HG03045 (cell line): Measurements from ENCODE around the gene ADIG.
"Not testable (repeated sequence)": the region's sequence is repeated elsewhere in the genome, so short reads cannot be mapped to it uniquely, and the experiment has no call there.

Experiments
- ATAC-seq: cut with Tn5 transposase; IDR thresholded peaks from one replicate; pipeline ENCODE4 v1.9.1; 2021; ENCODE audit warnings: mild to moderate bottlenecking, moderate library complexity; ENCODE audit not compliant: unreplicated experiment

The ADIG gene

DNA sequence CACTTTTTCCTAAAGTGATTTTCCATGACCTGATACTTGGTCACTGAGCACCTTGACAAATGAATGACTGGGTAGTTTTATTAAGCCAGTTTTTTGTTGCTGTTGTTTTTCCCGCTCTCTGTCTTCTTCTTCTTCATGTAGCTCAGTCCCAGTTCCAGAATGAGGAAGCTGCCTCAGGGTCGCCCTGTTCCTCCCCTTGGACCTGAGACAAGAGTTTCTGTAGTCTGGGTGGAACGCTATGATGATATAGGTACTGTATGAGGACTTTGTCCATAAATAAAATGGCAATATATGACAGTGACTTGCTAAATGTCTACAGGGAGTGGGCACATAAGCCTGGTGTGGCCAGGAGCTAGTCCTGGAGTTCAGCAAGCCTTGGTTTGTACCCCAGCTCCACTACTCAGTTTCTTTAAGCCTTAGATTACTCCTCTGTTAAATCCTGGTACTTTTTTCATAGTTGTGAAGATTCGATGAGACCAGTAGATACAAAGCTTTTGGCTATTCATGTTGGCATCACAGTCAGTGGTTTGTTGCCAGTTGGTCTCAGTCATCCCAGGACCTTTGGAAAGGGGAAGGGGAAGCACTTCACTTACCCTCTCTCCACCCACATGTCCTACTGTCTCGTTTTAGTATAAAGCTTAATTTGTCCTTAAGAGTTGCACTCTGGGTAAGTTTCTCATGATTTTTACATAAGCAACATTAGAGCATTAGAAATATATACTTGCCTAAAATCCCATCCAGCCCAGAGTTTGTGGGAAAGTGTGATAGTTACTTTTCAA lies 11.1 kb upstream of the ADIG start:
- no peak for ATAC-seq

DNA sequence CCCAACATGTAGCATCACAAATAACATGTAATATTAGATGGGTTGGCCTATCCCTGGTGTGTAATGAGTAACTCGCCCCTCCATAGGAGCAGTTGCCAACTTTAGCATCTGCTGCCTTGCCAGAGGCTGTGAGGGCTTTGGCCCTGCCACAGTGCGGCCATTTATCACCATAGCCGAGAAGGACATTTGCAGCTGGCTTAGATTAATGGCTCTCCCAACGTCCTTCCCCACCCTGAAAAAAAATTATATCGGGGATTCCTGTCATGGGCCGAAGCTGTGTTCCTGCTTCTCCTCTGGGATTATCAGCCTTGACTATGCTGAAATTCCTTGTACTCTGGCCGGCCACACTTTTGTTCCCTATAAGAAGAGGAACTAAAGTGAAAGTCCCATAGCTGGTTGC lies 7.6 kb upstream of the ADIG start:
- ATAC-seq, result no peak

DNA sequence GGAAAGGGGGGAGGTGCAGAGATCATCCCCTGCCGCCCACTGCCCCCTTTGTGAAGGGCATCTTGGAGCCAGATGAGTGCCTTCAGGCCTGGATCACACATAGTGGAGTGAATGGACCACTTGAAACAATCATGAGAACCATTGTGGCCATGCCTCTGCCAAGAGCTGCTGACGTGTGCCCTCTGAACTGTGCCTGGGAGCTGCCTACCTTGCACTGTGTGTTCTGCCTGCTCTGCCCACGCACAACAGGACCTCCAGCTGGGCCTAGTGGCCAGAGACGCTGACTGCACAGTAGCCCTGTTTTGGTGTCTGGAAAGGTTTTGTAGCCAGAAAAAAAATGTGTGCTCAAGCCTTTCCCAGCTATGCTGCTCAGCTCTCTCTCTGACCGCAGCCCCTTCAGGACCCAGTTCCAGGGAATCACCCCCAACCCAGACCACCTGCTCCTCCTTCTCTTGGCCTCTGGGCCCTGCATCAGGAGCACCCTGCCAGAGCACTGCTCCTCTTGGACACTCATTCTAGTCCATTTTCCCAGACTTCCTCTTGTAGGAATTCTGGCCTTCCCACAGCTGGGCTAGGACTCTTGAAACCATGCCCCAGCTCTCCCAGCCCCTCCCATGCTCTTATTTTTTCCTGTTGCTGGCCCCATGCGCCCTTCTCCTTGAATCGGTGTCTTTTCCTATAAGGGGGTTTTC lies 1.6 kb upstream of the ADIG start:
- no peak for ATAC-seq

DNA sequence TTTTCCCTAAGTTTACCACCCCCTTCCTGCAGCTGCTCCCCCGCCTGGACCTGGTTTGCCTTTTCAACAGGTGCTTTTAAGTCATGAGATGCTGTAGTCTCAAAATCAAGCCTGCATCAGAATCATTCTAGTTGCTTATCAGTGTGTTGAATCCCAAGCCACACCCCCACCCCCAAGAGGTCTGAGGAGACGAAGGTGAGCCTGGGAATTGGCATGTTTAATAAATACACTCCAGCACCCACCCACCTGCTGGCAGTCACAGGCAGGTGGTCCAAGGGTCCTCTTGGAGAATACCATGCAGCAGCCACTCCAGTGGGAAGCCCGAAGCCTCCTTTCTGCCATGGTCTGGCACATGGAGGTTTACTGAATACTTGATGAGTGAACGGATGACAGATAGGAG lies 1.1 kb upstream of the ADIG start:
- no peak for ATAC-seq

DNA sequence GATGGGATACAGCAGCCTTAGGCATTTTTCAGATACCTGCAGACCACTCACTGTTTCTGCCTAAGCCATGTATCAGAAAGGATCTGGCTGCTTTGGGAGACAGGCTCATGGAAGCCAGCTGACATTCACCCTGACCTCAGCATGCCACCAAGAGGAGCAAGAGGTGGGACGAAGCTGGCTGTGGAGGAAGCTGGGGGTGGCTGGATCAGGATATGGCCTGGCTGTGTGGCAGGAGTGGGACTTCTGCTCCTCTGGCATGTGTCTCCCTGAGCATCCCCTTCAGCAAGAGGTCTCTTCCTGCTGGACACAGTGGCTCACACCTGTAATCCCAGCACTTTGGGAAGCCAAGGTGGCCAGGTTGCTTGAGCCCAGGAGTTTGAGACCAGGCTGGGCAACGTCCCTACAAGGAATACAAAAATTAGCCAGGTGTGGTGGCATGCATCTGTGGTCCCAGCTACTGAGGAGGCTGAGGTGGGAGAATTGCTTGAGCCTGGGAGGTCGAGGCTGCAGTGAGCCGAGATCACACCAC lies 897 bp downstream of the ADIG start:
- no peak for ATAC-seq

DNA sequence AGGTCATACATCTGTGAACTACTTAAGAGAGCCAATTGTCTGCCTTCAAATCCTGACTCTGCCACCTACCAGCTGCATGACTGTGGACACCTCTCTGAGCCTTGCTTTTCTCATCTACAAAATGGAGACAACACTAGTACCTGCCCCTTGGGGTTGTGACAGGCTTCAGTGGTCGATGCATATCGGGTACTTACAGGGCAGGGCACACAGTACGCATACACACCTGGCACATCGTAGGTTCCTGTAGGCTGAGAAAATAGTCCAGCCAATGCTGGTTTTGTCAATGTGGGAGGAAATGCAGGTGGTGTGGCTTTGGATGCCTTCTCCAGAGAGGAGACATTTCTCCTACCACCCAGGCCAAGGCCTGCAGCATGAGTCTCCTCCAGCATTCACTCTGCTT lies 2.3 kb downstream of the ADIG start:
- ATAC-seq, result no peak

DNA sequence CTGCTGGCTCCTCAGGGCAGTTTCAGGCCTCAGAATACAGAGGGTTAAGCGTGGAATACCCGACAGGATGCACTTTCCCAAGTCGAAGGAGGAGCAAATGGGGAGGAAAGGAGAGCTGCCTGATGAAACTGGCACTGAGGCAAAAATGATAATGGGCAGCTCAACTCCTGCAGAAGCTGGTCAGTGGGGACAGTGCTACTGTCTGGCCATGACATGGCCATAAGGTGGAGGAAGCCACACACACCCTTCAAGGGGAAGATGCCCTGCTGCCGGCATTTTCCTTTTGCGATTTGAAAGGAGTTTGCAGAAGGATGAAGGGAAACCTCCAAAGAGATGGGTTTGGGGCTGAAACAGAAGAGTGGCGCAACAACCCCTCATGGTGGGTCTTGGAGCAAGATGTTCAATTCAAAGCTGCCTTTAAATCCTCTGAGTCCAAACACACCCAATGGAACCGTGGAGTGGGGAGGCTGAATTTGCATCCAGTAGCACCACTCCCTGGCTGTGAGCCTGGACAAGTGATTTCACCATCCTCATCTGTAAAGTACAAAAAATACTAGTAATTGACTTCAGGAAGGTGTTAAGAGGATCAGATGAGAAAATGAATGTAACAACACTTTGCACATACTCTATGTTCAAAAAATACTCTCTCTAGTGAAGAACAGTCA lies 3.2 kb downstream of the ADIG start:
- ATAC-seq, result no peak

DNA sequence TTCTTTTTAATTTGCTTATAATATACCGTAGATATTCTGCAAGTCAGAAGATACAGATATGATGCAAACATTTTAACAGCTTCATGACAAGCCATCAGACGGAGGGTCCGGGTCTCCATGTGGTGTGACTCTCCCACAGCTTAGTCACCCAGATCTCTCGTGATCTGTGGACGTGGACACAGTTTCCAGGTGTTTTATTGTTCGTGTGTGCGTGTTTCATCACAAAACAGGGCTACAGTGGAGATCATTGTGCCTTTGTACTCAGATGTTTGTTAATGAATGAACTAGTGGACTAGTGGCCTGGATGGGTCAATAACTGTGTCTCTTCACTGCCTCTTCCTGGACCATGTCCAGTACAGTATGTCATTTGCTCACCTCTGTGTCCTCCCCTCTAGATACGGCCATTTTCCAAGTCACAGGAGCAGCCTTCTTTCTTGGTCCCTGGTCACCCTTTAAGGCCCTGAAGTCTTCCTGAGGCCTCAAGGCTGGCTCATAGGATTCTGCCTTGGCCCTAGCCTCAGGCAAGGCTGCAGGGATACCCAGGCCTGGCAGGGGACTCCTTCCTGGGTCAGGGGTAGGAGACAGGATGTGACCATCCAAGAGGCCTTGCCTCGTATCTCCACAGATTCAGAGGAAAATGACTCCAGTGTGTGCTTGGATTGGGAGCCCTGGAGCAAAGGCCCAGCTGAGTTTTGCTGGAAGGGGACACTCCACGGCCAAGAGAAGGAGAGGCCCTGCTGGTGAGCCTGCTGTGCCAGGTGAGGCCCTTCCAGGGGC lies 4.6 kb downstream of the ADIG start:
- ATAC-seq, result no peak

DNA sequence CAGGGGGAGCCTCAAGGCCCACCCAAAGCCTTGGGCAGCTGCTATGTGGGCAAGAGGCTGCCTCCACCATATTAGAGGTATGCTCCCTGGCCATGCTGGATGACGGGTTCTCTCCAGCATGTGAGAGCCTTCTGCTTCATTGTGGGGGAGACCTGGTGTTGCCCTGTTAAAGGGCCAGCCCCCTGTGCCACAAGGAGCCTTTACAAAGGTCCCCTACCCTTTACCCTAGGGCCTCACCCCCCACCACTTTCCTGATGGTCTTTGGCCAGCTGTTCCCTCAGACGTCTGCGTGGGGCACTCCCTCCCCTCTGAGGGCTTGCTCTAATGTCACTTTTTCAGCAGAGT lies 5.2 kb downstream of the ADIG start:
- ATAC-seq, result no peak

DNA sequence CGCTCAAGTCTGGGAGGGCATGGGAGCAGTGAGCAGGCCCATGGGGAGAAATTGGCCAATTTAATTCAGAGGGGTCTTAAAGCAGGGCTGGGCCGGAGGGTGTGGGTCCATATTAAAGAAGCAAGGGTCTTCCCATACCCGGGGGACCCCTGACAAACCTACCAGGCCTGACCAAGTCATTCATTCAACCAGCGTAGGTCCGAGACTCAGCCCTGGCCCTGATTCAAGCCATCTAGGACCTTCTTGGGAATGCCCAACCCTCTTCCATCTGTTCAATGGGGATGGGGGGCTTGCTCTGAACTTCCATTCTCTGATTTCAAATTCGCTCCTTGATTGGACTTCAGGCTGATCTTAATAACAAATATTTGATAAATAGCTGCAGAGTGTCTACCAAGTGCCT lies 7.3 kb downstream of the ADIG start:
- ATAC-seq, result no peak

DNA sequence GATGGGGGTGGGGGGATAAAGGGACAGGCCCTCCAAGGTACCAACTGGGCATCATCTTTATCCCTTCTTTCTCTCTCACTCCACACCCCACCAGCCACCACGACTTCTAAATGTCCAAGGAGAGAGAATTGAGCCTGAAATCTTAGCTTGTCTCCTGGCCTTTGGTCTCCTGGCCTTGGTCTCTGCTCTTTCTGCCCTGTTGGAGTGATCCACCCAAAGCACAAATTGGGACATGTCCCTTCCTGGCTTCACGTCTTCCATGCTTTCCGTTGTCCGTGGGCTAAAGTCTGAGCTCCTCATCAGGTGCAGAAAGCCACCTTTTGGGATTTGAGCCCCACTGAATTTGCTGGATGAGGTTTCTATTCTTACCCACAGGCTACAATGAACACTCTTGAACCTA lies 8.4 kb downstream of the ADIG start:
- ATAC-seq, result no peak

DNA sequence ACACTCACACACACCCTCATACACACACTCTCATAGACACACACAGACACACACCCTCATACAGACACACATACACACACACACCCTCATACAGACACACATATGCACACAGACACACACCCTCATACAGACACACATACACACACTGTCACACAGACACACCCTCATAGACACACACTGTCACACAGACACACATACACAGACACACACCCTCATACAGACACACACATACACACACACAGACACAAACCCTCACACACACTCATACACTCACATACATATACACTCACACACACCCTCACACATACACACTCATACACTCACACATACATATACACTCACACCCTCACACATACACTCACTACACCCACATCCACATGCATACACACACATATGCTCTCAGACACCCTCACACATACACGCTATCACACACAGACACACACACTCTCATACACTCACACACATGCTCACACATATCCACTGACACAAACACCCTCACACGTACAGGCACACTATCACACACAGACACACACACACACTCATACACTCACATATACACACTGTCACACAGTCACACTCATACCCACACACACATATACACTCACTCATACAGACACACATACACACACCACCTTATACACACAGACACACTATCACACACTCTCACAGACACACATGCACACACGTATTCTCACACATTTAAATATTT lies 9.1 kb downstream of the ADIG start:
- no peak for ATAC-seq

DNA sequence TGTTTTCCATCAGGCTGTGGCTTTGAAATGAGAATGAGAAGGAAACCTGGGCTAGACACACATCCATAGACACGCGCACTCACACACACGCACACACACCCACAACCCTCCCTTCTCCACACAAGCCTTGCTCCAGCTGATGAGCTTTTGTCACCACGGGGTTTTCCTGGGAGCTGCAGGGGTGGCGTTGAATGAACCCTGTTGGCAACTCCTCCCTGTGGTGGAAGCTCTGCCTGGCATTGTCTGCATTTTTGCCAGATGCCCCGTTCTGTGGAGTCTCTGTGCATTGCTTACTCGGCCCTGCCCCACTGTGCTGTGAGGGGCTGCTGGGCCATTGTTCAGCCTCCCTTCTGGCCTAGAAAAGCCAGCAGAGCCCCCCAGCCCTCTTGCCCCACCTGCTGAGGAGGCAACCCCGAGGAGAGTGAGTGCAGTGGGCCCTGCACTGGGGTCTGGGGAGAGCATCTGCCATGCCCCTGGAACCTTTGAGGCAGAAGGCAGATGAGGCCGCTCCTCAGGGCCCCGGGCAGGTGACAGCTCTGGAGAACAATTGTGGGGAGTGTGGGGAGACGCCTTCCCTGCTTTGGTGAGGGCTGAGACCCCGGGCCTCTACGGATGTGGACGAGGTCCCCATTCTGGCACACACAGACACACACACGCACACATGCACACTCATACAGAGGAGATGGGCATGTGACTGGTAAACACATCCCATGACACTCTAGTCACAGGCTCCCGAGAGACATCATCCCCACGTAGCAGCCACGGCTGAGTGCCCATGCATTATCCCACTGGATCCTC lies 9.9 kb downstream of the ADIG start:
- ATAC-seq, result no peak

DNA sequence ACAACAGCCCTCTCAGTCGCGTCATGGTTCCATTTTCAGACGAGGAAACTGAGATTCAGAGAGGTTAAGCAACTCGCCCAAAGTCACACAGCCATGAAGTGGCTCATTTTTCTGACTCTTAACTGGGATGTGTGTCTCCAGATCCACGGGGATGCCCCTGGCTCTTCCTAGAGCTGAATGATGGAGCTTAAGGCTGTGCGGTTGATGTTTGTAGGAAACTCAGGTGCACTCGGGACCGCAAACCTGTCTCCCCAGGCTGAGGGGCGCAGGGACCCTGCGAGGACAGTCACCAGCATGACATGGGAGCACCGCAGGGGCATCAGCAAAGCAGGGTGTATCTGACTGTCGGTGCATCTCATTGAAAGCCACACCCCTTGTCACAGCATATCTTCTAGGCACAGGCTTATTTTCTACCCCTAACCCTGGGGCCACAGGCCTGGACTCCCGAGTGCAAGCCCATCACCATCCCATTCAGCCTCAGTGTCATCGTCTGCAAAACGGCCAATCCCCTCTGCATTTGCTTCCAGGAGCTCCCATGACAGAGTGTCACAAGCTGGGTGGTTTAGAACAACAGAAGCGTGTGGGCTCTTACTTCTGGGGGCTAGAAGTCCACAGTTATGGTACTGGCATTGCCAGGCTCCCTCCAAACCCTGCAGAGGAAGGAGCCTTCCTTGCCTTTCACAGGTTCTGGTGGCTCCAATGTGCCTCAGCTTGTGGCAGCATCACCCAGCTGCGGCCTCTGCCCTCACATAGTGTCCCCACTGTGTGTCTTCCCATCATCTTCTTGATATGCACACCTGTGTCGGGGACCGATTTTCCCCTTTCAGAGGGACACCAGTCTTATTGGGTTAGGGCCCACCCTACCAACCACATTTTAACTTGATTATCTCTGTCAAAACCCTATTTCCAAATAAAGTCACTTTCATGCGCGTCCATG lies 10.7 kb downstream of the ADIG start:
- ATAC-seq, result no peak

DNA sequence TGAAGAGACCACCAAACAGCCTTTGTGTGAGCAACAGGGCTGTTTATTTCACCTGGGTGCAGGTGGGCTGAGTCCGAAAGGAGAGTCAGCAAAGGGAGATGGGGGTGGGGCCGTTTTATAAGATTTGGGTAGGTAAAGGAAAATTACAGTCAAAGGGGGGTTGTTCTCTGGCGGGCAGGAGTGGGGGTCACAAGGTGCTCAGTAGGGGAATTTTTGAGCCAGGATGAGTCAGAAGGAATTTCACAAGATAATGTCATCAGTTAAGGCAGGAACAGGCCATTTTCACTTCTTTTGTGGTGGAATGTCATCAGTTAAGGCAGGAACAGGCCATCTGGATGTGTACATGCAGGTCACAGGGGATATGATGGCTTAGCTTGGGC lies 11.4 kb downstream of the ADIG start:
- not testable (repeated sequence) for ATAC-seq

DNA sequence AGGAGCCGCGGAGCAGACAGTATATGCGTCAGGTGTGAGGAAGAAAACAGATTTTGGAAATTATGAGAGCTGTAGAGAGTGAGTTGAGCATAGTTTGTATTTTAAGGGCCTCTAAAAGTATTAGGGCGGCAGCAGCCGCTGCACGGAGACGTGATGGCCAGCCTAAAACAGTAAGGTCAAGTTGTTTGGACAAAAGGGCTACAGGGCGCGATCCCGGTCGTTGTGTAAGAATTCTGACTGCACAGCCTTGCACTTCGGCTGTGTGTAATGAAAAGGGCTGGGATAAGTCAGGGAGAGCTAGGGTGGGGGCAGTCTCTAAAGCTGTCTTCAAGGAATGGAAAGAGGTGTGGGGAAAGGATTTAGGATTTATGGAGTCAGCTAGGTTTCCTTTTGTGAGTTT lies 13.3 kb downstream of the ADIG start:
- ATAC-seq, result not testable (repeated sequence)

DNA sequence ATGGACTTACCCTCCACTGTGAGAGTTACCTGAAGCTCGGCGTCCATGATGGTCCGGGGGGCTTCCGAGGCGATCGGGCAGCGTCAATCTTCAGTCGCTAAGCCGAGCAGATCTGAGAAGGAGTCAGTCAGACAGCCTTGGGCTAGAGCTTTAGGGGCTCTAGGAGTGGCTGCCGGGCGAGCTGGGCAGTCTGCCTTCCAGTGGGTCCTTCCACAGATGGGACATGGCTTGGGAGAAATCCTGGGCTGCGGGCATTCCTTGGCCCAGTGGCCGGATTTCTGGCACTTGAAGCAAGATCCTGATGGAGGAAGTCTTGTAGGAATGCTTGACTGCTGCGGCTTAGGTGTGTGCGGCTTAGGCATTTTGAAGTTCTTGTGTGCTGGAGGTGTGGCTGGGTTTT lies 14.9 kb downstream of the ADIG start:
- ATAC-seq, result not testable (repeated sequence)

DNA sequence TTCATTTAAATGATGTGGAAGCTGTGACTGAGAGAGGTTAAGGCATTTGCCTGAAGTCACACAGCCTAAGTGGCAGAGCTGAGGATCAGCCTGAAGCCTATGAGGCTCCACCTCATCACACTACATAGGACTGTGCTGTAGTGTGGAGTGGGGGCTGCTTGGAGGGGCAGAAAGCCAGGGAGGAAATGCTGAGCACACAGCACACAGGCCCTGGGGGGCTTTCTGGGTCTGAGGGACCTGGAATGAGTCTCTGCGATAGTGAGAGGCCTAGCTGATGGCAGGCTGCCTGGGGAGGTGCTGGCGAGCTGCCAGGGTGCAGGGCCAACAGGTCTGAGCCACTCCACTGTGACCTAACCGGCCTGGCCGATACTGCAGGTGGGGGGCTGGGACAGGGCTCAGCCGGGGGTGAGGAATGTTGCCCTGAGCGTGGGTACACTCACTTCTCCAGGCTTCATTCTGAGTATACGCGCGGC lies 18.4 kb downstream of the ADIG start:
- ATAC-seq, result no peak

DNA sequence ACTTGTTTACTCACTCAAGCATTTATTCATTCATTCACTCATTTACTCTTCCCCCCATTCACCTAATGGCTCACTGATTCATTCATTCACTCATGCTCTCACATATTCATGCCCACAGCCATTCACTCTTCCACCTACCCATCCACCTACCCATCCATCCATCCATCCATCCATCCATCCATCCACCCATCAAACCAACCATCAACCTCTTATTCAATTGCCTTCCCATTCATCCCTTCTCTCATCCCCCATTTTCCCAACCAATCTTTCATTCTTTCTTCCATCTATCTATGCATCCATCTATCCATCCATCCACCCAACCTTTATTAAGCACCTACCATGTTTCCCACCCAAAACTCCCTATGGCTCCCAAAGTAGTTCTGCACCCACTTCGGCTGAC lies 19.1 kb downstream of the ADIG start:
- no peak for ATAC-seq
